ENCODE results near the gene LAMA2. TPM values are rescaled to one million over a fixed set of nuclear protein-coding genes. Genes with fewer than 3 reads are reported as not detected.

LAMA2 gene, protein sequence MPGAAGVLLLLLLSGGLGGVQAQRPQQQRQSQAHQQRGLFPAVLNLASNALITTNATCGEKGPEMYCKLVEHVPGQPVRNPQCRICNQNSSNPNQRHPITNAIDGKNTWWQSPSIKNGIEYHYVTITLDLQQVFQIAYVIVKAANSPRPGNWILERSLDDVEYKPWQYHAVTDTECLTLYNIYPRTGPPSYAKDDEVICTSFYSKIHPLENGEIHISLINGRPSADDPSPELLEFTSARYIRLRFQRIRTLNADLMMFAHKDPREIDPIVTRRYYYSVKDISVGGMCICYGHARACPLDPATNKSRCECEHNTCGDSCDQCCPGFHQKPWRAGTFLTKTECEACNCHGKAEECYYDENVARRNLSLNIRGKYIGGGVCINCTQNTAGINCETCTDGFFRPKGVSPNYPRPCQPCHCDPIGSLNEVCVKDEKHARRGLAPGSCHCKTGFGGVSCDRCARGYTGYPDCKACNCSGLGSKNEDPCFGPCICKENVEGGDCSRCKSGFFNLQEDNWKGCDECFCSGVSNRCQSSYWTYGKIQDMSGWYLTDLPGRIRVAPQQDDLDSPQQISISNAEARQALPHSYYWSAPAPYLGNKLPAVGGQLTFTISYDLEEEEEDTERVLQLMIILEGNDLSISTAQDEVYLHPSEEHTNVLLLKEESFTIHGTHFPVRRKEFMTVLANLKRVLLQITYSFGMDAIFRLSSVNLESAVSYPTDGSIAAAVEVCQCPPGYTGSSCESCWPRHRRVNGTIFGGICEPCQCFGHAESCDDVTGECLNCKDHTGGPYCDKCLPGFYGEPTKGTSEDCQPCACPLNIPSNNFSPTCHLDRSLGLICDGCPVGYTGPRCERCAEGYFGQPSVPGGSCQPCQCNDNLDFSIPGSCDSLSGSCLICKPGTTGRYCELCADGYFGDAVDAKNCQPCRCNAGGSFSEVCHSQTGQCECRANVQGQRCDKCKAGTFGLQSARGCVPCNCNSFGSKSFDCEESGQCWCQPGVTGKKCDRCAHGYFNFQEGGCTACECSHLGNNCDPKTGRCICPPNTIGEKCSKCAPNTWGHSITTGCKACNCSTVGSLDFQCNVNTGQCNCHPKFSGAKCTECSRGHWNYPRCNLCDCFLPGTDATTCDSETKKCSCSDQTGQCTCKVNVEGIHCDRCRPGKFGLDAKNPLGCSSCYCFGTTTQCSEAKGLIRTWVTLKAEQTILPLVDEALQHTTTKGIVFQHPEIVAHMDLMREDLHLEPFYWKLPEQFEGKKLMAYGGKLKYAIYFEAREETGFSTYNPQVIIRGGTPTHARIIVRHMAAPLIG (N-terminal part only)
- 0.52 to 0.70 TPM (median 0.59 TPM) in 5 replicates for total RNA-seq (2022; extraction: Qiagen RNA extraction)

DNA sequence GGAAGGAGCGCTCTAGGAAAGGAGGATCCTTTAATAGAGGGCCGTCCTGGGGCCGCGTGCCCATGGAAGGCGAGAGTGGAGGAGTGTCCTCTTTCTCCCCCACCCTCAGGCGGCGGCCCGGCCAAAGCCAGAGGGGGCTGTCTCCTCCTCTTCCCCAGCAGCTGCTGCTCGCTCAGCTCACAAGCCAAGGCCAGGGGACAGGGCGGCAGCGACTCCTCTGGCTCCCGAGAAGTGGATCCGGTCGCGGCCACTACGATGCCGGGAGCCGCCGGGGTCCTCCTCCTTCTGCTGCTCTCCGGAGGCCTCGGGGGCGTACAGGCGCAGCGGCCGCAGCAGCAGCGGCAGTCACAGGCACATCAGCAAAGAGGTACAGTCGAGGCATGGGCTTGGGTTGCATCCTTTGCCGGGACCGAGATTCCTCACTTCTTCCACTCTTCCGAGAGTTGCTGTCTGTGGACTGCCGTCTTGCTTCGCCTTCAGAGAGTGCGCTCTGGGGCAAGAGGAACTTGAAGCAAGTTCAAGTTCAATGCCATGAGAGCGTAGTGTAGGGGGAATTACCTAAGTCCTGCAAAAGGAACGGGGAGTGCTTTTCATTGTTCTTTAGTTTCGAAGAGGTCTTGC lies at the start of gene LAMA2:
LAMA2 (plus strand) TSS at position 148 of the 621 bp plus-strand sequence; CDS start at position 256, 108 bp downstream.

All from A549 treated with AZD2906 at 1 μM for 4 hours (cell line).